Erythroblast (primary cell): Measurements from ENCODE around the gene GIPC1.

ENCODE experiments used
- DNase-seq, 2 experiments: peaks; one replicate each; lab custom pipeline; 2025; lab: John Stamatoyannopoulos, UW
- GATA1 ChIP-seq: IDR thresholded peaks from 2 replicates; pipeline ENCODE4 v1.6.1; 2011; ENCODE audit warnings: low read depth, mild to moderate bottlenecking, control low read depth, low read length, moderate library complexity
- POLR2A ChIP-seq: IDR thresholded peaks from 2 replicates; pipeline ENCODE4 v1.6.1; 2011; ENCODE audit warnings: mild to moderate bottlenecking, low read length

Gene GIPC1

GRCh38 chr19:14528419-14529253 lies 32.7 kb upstream of the GIPC1 start:
- no peak for DNase-seq
- no peak for TF ChIP-seq POLR2A
- no peak for TF ChIP-seq GATA1

- DNase-seq: no peak
These were observed 30.5 kb upstream of the GIPC1 start for GRCh38 chr19:14526423-14526822.

GRCh38 chr19:14525729-14526128 lies 29.8 kb upstream of the GIPC1 start:
- DNase-seq: no peak
- TF ChIP-seq GATA1 (no peak), POLR2A (no peak)

More at GRCh38 chr19:14526423-14526822, 30.5 kb upstream of the GIPC1 start:
- TF ChIP-seq POLR2A (no peak), GATA1 (no peak)

GRCh38 chr19:14520543-14520942 lies 24.6 kb upstream of the GIPC1 start:
- no peak for DNase-seq
- TF ChIP-seq GATA1 (no peak), POLR2A (no peak)

GRCh38 chr19:14519860-14520407 lies 24.0 kb upstream of the GIPC1 start:
- no peak for DNase-seq
- TF ChIP-seq GATA1: no peak
- TF ChIP-seq POLR2A: no peak

- TF ChIP-seq POLR2A (no peak), GATA1 (no peak)
- no peak for DNase-seq
These were observed 23.4 kb upstream of the GIPC1 start for GRCh38 chr19:14519245-14519859.

GRCh38 chr19:14517840-14518505 lies 22.0 kb upstream of the GIPC1 start, which contains the start of gene DNAJB1:
Gene DNAJB1, minus strand, starts transcription at chr19:14518397. Its CDS starts 48 bp downstream, at chr19:14518349.
- peak; percentile 91 to 93 for DNase-seq
- TF ChIP-seq POLR2A: peak; percentile 96
- TF ChIP-seq GATA1: no peak

GRCh38 chr19:14517446-14517839 lies 21.5 kb upstream of the GIPC1 start:
- TF ChIP-seq POLR2A: no peak
- no peak for TF ChIP-seq GATA1
- DNase-seq: peak in 1 of 2 experiments; percentile 54

GRCh38 chr19:14516746-14517438 lies 21.0 kb upstream of the GIPC1 start:
- TF ChIP-seq POLR2A (no peak), GATA1 (no peak)
- peak; percentile 44 to 57 for DNase-seq

GRCh38 chr19:14516048-14516534 lies 20.2 kb upstream of the GIPC1 start:
- TF ChIP-seq POLR2A (no peak), GATA1 (no peak)
- peak; percentile 37 to 67 for DNase-seq

GRCh38 chr19:14515501-14516047 lies 19.6 kb upstream of the GIPC1 start:
- DNase-seq: no peak
- TF ChIP-seq POLR2A (peak; percentile 21), GATA1 (no peak)

GRCh38 chr19:14514215-14514863 lies 18.4 kb upstream of the GIPC1 start:
- TF ChIP-seq POLR2A (no peak), GATA1 (no peak)
- peak; percentile 47 to 51 for DNase-seq
